ELR (cell line): ENCODE measurements around the gene STEAP3.

Source experiments
- DNase-seq: peaks from one replicate; pipeline ENCODE4 v3.0.0-alpha.2; 2015; ENCODE audit warnings: low read depth

Gene STEAP3

GRCh38 chr2:119225105-119225865, 1.7 kb downstream of the STEAP3 start:
- peak; percentile 19 for DNase-seq

GRCh38 chr2:119225926-119226325, 2.3 kb downstream of the STEAP3 start:
- DNase-seq = no peak

GRCh38 chr2:119227346-119227745, 3.7 kb downstream of the STEAP3 start:
- no peak for DNase-seq

GRCh38 chr2:119228136-119228535, 4.5 kb downstream of the STEAP3 start:
- DNase-seq = no peak

GRCh38 chr2:119228964-119229363, 5.3 kb downstream of the STEAP3 start:
- DNase-seq = no peak

GRCh38 chr2:119229716-119230115, 6.1 kb downstream of the STEAP3 start:
- DNase-seq = no peak

GRCh38 chr2:119230219-119231185, 6.9 kb downstream of the STEAP3 start:
- DNase-seq = peak; percentile 73

- peak; percentile 90 for DNase-seq
These were observed 8.5 kb downstream of the STEAP3 start for GRCh38 chr2:119231975-119232665.

GRCh38 chr2:119232666-119232993, 9.0 kb downstream of the STEAP3 start:
- no peak for DNase-seq

GRCh38 chr2:119233326-119234020, 9.8 kb downstream of the STEAP3 start:
- peak; percentile 87 for DNase-seq

- peak; percentile 37 for DNase-seq
These were observed 10.7 kb downstream of the STEAP3 start for GRCh38 chr2:119234021-119235019.

- no peak for DNase-seq
These were observed 13.2 kb downstream of the STEAP3 start for GRCh38 chr2:119236796-119237195.

GRCh38 chr2:119240311-119241204, 16.9 kb downstream of the STEAP3 start:
- peak; percentile 54 for DNase-seq

- DNase-seq = no peak
These were observed 17.5 kb downstream of the STEAP3 start for GRCh38 chr2:119241205-119241532.

GRCh38 chr2:119242276-119243119, 18.9 kb downstream of the STEAP3 start:
- DNase-seq = no peak

- no peak for DNase-seq
These were observed 20.0 kb downstream of the STEAP3 start for GRCh38 chr2:119243621-119244020.

- no peak for DNase-seq
These were observed 21.6 kb downstream of the STEAP3 start for GRCh38 chr2:119245076-119245840.

- no peak for DNase-seq
These were observed 22.2 kb downstream of the STEAP3 start for GRCh38 chr2:119245841-119246230.
